ENCODE results near the gene BPIFB3.

The BPIFB3 gene, protein sequence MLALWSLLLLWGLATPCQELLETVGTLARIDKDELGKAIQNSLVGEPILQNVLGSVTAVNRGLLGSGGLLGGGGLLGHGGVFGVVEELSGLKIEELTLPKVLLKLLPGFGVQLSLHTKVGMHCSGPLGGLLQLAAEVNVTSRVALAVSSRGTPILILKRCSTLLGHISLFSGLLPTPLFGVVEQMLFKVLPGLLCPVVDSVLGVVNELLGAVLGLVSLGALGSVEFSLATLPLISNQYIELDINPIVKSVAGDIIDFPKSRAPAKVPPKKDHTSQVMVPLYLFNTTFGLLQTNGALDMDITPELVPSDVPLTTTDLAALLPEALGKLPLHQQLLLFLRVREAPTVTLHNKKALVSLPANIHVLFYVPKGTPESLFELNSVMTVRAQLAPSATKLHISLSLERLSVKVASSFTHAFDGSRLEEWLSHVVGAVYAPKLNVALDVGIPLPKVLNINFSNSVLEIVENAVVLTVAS

DNA sequence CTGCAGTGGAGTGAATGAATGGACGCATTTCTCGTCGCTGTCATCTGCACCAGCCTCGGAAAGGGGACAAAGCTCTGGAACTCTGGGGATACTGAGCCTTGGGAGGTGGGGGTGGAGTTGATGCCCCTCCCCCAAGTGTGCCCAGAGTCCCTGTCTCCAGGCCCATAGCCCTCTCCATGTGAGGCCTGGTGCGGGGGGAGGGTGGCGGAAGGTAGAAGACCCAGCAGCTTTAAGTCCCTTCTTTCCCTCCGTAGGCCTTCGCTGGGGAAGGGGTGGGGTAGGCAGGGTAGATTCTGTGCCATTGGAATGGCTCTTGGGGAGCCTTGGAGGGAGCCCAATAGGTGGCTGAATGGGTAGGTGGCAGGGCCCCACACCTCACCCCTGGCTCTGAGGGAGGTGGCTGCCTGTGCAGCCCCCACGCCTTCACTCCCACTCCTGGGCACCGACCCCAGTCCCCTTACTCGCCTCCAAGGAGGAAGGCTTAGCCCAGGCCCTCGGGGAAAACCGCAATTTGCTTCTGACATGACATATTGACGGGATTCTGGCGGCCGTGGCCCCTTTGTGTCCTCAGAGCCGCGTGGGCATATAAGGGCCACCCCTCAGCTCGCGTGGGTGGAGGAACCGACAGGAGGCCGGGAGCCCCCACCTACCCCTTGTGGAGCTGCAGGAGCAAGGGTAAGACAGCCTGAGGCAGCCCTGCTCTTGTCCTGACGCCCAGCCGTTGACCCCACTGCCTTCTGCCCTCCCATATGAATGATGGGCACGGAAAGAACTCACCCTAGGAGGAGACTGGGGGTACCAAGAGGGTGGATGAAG, at the start of gene BPIFB3:
TSS of gene BPIFB3 (plus strand) at position 613 of the 816 bp plus-strand sequence. CDS start 1,533 bp downstream, outside the sequence.
- Histone ChIP-seq H3K36me3 (ENCODE audit: control insufficient read depth, low read length) (no peaks in the 10 kb centered on the region), H3K4me1 (ENCODE audit: control insufficient read depth, low read length) (no peaks in the 10 kb centered on the region), H3K9me2 (replicated peaks; ENCODE audit: control insufficient read depth, low read length) (no peaks in the 10 kb centered on the region), H3K27ac (ENCODE audit: low read depth, low read length) (no peak within 1 kb of the TSS), H3F3A (ENCODE audit: control insufficient read depth, insufficient read depth) (no peaks in the 10 kb centered on the region), H4K20me1 (ENCODE audit: control insufficient read depth, insufficient read depth, low read depth, low read length) (no peaks in the 10 kb centered on the region), H3K9me3 (ENCODE audit: control insufficient read depth, insufficient read depth, low read length) (no peaks in the 10 kb centered on the region), H3K79me2 (ENCODE audit: control insufficient read depth, low read length) (no peaks in the 10 kb centered on the region), H3K27me3 (ENCODE audit: control insufficient read depth, low read length) (no peaks in the 10 kb centered on the region), H3K4me3 (ENCODE audit: low read length) (no peak within 1 kb of the TSS), H3K4me2 (ENCODE audit: low read length) (no peak within 1 kb of the TSS)
- TF ChIP-seq EZH2phosphoT487 (IDR thresholded peaks at IDR 0.05; ENCODE audit: borderline replicate concordance, low read length), result no peak
- TF ChIP-seq CTCF (IDR thresholded peaks at IDR 0.05; ENCODE audit: low read depth, low read length, poor library complexity, severe bottlenecking), result no peak

DNA sequence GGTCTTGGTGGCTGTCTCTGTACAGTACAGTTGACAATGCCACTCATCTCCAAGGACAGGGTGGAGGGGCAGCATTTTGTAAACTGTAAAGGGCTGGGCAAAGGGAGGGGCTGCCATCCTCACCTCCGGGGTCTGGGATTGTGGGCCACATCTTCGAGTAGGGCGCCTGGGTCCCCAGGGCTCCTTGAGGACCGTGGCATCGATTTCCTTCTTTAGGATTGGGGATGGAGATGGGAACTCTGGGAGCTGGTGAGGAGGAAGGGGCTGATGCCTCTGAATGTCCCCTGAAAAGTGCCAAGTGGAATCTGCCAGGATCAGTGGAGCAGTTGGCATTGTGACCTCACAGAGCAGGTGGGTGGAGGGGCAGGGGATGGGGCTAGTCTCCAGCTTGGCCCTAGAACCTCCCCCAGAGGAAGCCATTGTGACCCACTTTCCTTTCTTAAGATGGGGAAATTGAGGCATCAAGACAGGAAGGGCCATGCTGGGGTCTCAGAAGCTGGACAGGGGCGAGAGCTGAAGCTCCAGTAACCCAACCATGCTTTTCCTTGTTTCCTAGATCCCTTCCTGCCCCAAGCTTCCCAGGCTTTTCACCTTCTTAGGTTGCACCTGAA, 49.5 kb upstream of the BPIFB3 start, which contains the start of gene SUN5:
TSS of gene SUN5 (minus strand) at position 293 of the 611 bp plus-strand sequence. CDS start at position 200, 93 bp downstream.
- no peaks in the 10 kb centered on the region for H3K4me1 ChIP-seq (ENCODE audit: control insufficient read depth, low read length)
- no peak within 1 kb of the TSS for H3K4me2 ChIP-seq (ENCODE audit: low read length)
- H3K9me2 ChIP-seq (replicated peaks; ENCODE audit: control insufficient read depth, low read length), result no peaks in the 10 kb centered on the region
- no peak within 1 kb of the TSS for H3K27ac ChIP-seq (ENCODE audit: low read depth, low read length)
- no peaks in the 10 kb centered on the region for H3F3A ChIP-seq (ENCODE audit: control insufficient read depth, insufficient read depth)
- H3K36me3 ChIP-seq (ENCODE audit: control insufficient read depth, low read length), result no peaks in the 10 kb centered on the region
- no peaks in the 10 kb centered on the region for H3K79me2 ChIP-seq (ENCODE audit: control insufficient read depth, low read length)
- H4K20me1 ChIP-seq (ENCODE audit: control insufficient read depth, insufficient read depth, low read depth, low read length), result no peaks in the 10 kb centered on the region
- no peak within 1 kb of the TSS for H3K4me3 ChIP-seq (ENCODE audit: low read length)
- H3K9me3 ChIP-seq (ENCODE audit: control insufficient read depth, insufficient read depth, low read length), result no peaks in the 10 kb centered on the region
- TF ChIP-seq CTCF (IDR thresholded peaks at IDR 0.05; ENCODE audit: low read depth, low read length, poor library complexity, severe bottlenecking) (no peak), EZH2phosphoT487 (IDR thresholded peaks at IDR 0.05; ENCODE audit: borderline replicate concordance, low read length) (no peak)
- H3K27me3 ChIP-seq (ENCODE audit: control insufficient read depth, low read length), result no peaks in the 10 kb centered on the region

- TF ChIP-seq CTCF (IDR thresholded peaks at IDR 0.05; ENCODE audit: low read depth, low read length, poor library complexity, severe bottlenecking) (peak; percentile 84), EZH2phosphoT487 (IDR thresholded peaks at IDR 0.05; ENCODE audit: borderline replicate concordance, low read length) (no peak)
- Histone ChIP-seq H3K4me3 (ENCODE audit: low read length) (no peak overlapping the region), H3K9me3 (ENCODE audit: control insufficient read depth, insufficient read depth, low read length) (no peaks in the 10 kb centered on the region)
Measured at GRCh38 chr20:33005132-33005566, 48.6 kb upstream of the BPIFB3 start.

More at GRCh38 chr20:33005132-33005566, 48.6 kb upstream of the BPIFB3 start:
- Histone ChIP-seq H3K79me2 (ENCODE audit: control insufficient read depth, low read length) (no peaks in the 10 kb centered on the region), H3K27me3 (ENCODE audit: control insufficient read depth, low read length) (no peaks in the 10 kb centered on the region), H3F3A (ENCODE audit: control insufficient read depth, insufficient read depth) (no peaks in the 10 kb centered on the region), H3K4me2 (ENCODE audit: low read length) (no peak overlapping the region), H3K36me3 (ENCODE audit: control insufficient read depth, low read length) (no peaks in the 10 kb centered on the region), H3K9me2 (replicated peaks; ENCODE audit: control insufficient read depth, low read length) (no peaks in the 10 kb centered on the region), H3K27ac (ENCODE audit: low read depth, low read length) (no peak overlapping the region), H4K20me1 (ENCODE audit: control insufficient read depth, insufficient read depth, low read depth, low read length) (no peaks in the 10 kb centered on the region), H3K4me1 (ENCODE audit: control insufficient read depth, low read length) (no peaks in the 10 kb centered on the region)
